HL-60 (cell line): Measurements from ENCODE around the gene FST.

Experiments used
- DNase-seq, 2 experiments: peaks; one replicate each; pipeline ENCODE4 v3.0.0-alpha.2; 2010 to 2020; ENCODE audit warnings: low read depth in 1 of 2, low spot score in 1 of 2
- H3K27ac ChIP-seq: fragments of 250-450 bp; sonication (Bioruptor Pico); replicated peaks from 2 replicates; pipeline ENCODE4 v1.5.1; 2020; ENCODE audit warnings: mild to moderate bottlenecking, moderate library complexity
- H3K27me3 ChIP-seq: fragments of 250-450 bp; sonication (Bioruptor Pico); 2 replicates; pipeline ENCODE4 v1.5.1; 2021; ENCODE audit warnings: mild to moderate bottlenecking, moderate library complexity; ENCODE audit not compliant: insufficient read depth, poor library complexity, severe bottlenecking
- H3K4me3 ChIP-seq: replicated peaks from 2 replicates; pipeline ENCODE4 v1.5.1; 2011; ENCODE audit warnings: mild to moderate bottlenecking, control low read depth, low read length; ENCODE audit not compliant: insufficient read depth
- GABPA ChIP-seq: IDR thresholded peaks from 2 replicates; pipeline ENCODE4 v1.6.1; 2012; ENCODE audit warnings: low read depth
- POLR2AphosphoS5 ChIP-seq: IDR thresholded peaks from 2 replicates; pipeline ENCODE4 v1.6.1; 2012; ENCODE audit warnings: low read depth
- REST ChIP-seq: IDR thresholded peaks from 2 replicates; pipeline ENCODE4 v1.6.1; 2012; ENCODE audit warnings: low read depth; ENCODE audit not compliant: insufficient replicate concordance
- SPI1 ChIP-seq: IDR thresholded peaks from 2 replicates; pipeline ENCODE4 v1.6.1; 2012; ENCODE audit warnings: low read depth, mild to moderate bottlenecking, borderline replicate concordance
- TF ChIP-seq, protein P1 (sequence below): IDR thresholded peaks from one replicate; pipeline ENCODE4 v1.5.1; 2011; ENCODE audit warnings: low read length, control low read depth, inconsistent platforms; ENCODE audit not compliant: insufficient read depth

Gene FST

DNA sequence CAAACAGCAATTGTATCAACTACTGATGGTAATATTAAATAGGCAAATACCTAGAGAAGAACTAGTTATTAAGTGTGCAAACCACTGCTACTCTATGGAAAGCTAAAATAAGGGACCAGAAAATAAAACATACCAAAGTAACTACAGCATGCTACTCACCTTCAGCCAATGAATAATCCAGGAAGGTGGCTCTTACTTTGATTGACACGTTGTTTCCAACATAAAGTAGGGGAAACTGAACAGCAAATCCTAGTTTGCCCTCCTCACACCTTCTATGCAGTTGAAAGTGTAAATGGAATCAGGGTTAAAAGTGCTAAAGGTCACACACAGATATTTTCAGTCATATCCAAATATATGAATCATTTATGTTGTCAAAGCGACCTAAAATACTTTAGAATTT lies 5.1 kb upstream of the FST start:
- peaks cover 23% of the 10 kb centered on the region for H3K27me3 ChIP-seq
- H3K27ac ChIP-seq: no peak overlapping the region
- TF ChIP-seq GABPA (no peak), REST (no peak), SPI1 (no peak), POLR2AphosphoS5 (no peak)
- TF ChIP-seq, protein P1, sequence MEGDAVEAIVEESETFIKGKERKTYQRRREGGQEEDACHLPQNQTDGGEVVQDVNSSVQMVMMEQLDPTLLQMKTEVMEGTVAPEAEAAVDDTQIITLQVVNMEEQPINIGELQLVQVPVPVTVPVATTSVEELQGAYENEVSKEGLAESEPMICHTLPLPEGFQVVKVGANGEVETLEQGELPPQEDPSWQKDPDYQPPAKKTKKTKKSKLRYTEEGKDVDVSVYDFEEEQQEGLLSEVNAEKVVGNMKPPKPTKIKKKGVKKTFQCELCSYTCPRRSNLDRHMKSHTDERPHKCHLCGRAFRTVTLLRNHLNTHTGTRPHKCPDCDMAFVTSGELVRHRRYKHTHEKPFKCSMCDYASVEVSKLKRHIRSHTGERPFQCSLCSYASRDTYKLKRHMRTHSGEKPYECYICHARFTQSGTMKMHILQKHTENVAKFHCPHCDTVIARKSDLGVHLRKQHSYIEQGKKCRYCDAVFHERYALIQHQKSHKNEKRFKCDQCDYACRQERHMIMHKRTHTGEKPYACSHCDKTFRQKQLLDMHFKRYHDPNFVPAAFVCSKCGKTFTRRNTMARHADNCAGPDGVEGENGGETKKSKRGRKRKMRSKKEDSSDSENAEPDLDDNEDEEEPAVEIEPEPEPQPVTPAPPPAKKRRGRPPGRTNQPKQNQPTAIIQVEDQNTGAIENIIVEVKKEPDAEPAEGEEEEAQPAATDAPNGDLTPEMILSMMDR: no peak
- H3K4me3 ChIP-seq: no peak overlapping the region
- no peak for DNase-seq

- H3K27me3 ChIP-seq: peaks cover 27% of the 10 kb centered on the region
- no peak for TF ChIP-seq REST
- TF ChIP-seq SPI1: no peak
- TF ChIP-seq GABPA: no peak
- TF ChIP-seq, protein P1: no peak
- TF ChIP-seq POLR2AphosphoS5: no peak
- H3K4me3 ChIP-seq: no peak overlapping the region
- H3K27ac ChIP-seq: no peak overlapping the region
- DNase-seq: no peak
Observed at GRCh38 chr5:53476019-53476418, 4.4 kb upstream of the FST start.

GRCh38 chr5:53476531-53477480 lies 3.6 kb upstream of the FST start:
- TF ChIP-seq REST: no peak
- TF ChIP-seq POLR2AphosphoS5: no peak
- TF ChIP-seq, protein P1: no peak
- no peak for TF ChIP-seq SPI1
- TF ChIP-seq GABPA: no peak
- DNase-seq: no peak
- no peak overlapping the region for H3K27ac ChIP-seq
- no peak overlapping the region for H3K4me3 ChIP-seq
- peaks cover 27% of the 10 kb centered on the region for H3K27me3 ChIP-seq
